GM21447 (cell line): ENCODE measurements around the gene YBX3.

ENCODE experiments used
- ATAC-seq: cut with Tn5 transposase; IDR thresholded peaks from one replicate; pipeline ENCODE4 v1.9.1; 2021; ENCODE audit not compliant: unreplicated experiment

YBX3 gene

DNA sequence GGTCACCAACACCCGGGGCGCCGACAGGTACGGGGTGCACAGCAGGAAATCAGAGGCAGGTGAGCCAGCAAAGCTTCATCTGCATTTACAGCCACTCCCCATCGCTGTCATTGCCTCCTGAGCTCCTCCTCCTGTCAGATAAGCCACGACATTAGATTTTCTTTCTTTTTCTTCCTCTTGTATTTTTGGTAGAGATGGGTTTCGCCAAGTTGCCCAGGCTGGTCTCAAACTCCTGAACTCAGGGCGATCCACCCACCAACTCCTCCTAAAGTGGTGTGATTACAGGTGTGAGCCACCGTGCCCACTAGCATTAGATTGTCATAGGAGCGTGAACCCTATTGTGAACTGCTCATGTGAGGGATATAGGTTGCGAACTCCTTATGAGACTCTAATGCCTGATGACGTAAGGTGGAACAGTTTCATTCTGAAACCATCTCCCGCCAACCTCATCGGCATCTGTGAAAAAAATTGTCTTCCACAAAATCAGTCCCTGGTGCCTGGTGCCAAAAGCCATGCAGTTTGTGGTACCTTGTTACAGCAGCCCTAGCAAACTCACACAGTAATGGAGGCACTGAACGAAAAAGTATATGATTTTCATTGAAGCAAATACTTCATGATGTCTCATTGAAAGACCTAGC lies 50.8 kb downstream of the YBX3 start:
- no peak for ATAC-seq

GRCh38 chr12:10669533-10669932 lies 53.6 kb downstream of the YBX3 start:
- no peak for ATAC-seq

DNA sequence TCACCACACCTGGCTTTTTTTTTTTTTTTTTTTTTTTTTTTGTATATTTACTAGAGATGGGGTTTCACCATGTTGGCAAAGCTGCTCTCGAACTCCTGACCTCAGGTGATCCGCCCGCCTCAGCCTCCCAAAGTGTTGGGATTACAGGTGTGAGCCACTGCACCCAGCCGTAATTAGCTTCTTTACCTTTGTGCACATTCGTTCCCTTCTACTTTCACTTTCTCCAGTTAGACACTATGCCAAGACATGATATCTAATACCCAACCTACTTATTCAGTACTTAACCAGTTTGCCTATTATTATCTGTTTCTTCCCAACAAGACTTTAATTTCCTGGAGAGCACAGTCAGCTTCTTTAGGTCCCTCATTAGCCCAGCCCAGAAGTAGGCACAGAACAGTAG lies 54.6 kb downstream of the YBX3 start:
- ATAC-seq = no peak

DNA sequence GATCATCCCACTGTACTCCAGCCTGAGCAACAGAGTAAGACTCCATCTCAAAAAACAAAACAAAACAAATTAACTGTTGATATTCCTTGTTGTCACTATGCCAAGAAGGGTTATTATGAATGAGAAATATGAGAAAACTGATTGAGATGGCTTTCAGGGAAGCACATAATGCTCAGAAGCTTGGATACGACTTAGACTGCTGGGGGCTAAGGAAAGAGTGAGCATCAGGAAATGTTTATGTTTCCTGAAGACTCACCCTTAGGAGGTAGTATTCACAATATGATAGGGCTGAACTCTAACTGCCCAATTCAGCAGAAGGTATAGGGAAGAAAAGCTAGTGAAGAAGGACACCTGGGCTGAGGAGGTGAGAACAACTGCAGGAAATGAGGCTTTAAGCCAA lies 55.5 kb downstream of the YBX3 start:
- no peak for ATAC-seq

DNA sequence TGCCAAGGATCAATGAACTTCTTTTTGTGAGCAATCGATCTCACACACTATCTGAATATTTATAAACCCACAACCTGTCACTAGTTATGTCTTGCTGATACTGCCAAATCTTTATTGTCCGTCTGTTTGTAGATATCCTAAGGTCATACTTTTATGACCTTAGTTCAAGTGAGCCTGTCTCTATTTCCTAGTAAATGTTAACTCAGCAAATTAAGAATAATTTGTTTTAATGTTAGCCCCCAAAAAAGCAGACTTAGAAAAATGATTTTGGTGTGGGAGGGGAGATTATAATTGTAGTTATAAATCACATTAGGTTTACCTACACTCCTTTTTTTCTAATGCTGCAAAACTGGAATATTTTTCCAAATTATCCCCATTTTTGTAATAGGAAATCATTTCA lies 58.6 kb downstream of the YBX3 start:
- ATAC-seq = no peak

GRCh38 chr12:10663869-10664268 lies 59.3 kb downstream of the YBX3 start:
- no peak for ATAC-seq

DNA sequence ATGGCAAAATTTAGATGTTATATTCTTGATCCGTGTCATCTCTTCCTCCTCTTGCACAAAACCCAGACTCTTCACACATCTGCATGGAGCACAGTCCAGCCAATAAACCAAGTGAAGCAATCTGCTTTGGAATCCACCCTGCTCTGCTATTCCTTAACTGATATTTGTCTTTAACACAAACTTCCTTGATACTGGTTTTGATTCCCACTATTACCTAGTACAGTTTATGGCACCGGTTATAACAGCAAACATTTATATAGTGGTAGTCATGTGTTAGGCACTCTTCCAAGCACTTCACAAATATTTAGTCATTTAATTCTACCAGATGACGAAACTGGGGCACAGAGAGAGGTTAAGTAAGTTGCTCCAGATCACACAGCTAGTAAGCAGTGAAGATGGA lies 61.8 kb downstream of the YBX3 start:
- no peak for ATAC-seq

GRCh38 chr12:10654003-10654402 lies 69.1 kb downstream of the YBX3 start:
- ATAC-seq = no peak

DNA sequence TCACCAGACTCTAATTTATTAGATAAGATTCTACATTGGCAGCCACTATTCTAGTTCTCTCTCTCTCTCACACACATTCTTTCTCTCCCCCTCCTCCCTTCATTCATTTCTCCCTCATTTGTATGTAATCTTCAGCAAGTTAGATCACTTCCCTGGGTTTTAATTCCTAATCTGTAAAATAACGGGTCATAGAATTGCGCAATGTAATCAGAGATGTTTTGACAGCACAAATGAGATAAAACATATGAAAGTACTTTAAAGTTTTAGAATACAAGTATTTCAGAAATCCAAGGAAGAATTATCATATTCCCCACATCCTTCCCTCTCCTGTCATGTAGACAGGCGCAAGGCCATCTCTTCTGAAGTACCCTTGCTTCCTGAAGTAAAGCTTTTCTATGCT lies 70.9 kb downstream of the YBX3 start:
- ATAC-seq = no peak
